SH-SY5Y (cell line): ENCODE data around the gene PPM1K.

Experiments
- GATA2 ChIP-seq: IDR thresholded peaks from 2 replicates; pipeline ENCODE4 v1.6.1; 2011; ENCODE audit warnings: mild to moderate bottlenecking, low read depth, low read length
- GATA3 ChIP-seq: IDR thresholded peaks from 2 replicates; pipeline ENCODE4 v1.6.1; 2011; ENCODE audit warnings: low read depth, mild to moderate bottlenecking, low read length, moderate library complexity

DNA sequence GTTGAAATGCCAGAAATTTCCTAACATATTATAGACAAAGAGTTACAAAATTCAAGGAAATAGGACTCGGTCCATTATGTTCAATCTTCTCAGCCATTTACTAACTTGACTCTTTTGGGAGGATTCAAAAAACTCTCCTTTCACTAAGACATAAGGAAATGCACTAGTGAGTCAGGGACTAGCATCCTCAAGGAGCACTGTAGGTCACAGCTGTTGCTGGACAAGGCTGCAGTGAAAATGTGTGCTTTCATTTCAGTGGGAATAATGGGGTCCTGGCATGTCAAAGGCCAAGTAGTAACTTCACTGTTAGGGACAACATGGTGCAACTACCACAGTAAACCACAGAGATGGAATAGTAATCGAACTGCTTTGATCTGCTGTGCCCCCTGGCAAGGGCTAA, 69.0 kb downstream of the PPM1K start:
- TF ChIP-seq GATA3: no peak
- TF ChIP-seq GATA2: no peak
